Activated CD4-positive, CD25-positive, alpha-beta regulatory T cell treated with anti-CD3 and anti-CD28 coated beads, Interleukin-2, amount 50 U/mL, for 24 hours (primary cell): ENCODE results near the gene MICALL2.

Source experiments
- ATAC-seq, 2 donors: fragments of 150-1000 bp; cut with Tn5 transposase; one replicate each; pipeline ENCODE4 v1.10.0; 2021; ENCODE audit warnings: mild to moderate bottlenecking in 1 of 2, moderate library complexity in 1 of 2

MICALL2 gene

GRCh38 chr7:1388021-1388702, 71.1 kb downstream of the MICALL2 start:
- ATAC-seq, result no peak

GRCh38 chr7:1387261-1387660, 72.0 kb downstream of the MICALL2 start:
- no peak for ATAC-seq

- ATAC-seq, result no peak
Measured at GRCh38 chr7:1386623-1387220, 72.5 kb downstream of the MICALL2 start.

GRCh38 chr7:1385809-1386622, 73.3 kb downstream of the MICALL2 start:
- no peak for ATAC-seq

- no peak for ATAC-seq
Measured at GRCh38 chr7:1385086-1385808, 74.0 kb downstream of the MICALL2 start.
